Measurements from ENCODE around the gene POLK. TPM values are rescaled to one million over a fixed set of nuclear protein-coding genes. Genes with fewer than 3 reads are reported as not detected.

Gene POLK
- total and polyA plus RNA-seq, 2 of the 8 experiments (the other 6 are each of a cell fraction or from before 2014, with no cell fraction given): 2.0 to 9.0 TPM

DNA sequence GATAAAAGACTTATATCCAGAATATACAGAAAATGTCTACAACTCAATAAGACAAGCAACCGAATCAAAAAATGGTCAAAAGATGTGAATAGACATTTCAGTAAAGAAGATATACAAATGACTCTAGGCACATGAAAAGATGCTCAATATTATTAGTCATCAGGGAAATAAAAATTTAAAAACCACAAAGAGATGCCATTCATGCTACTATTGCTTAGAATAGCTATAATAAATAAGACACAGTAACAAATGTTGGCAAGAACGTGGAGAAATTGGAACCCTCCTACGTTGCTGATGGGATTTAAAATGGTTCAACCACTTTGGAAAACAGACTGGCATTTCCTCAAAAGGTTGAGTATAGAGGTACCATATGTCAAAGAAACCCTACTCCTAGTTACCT is 39.8 kb downstream of the POLK start (continued):
- no peak for TF ChIP-seq RAD21 (IDR thresholded peaks at IDR 0.05 in 1 of 2, conservative IDR thresholded peaks at IDR 0.05 in 1 of 2; ENCODE audit: low read depth in 2 of 2, low read length in 2 of 2)
- no peak for TF ChIP-seq CEBPB (IDR thresholded peaks at IDR 0.05; ENCODE audit: low read depth, low read length)
- no peak for TF ChIP-seq RNF2 (IDR thresholded peaks at IDR 0.05; ENCODE audit: borderline replicate concordance, low read depth, low read length, missing control alignments, poor library complexity, severe bottlenecking)
- TF ChIP-seq GABPA (IDR thresholded peaks at IDR 0.05; ENCODE audit: borderline replicate concordance, insufficient read depth, low read length): no peak
- no peak for TF ChIP-seq ZNF274 (IDR thresholded peaks at IDR 0.05; ENCODE audit: borderline replicate concordance, extremely low read depth, low read length)
